Right lobe of liver (tissue), 4 donors: Measurements from ENCODE around the gene AHDC1.

Source experiments
- CTCF ChIP-seq, 4 donors: fragments of 200-600 bp in 3 of 4; fragments of 450-650 bp in 1 of 4; IDR thresholded peaks; one replicate each; pipeline versions ENCODE4 v1.5.1 to v1.8.0; 2016 to 2022; ENCODE audit warnings: antibody characterized with exemption in 4 of 4, mild to moderate bottlenecking in 2 of 4
- POLR2A ChIP-seq: fragments of 450-650 bp; IDR thresholded peaks from one replicate; pipeline ENCODE4 v1.6.1; 2017; ENCODE audit warnings: antibody characterized with exemption, mild to moderate bottlenecking
- donor health status: DM: no; HTN: no; CAD: no.
- donor health status: DM: no; HTN: no; CAD: no.
- donor health status: DM: no; HTN: yes; CAD: no.

GRCh38 chr1:27555700-27556424 is 48.1 kb downstream of the AHDC1 start:
- no peak for TF ChIP-seq CTCF (IDR thresholded peaks at IDR 0.05)
- no peak for TF ChIP-seq POLR2A
